HG03139 (cell line): ENCODE data around the gene PARD3.

Source experiments
- ATAC-seq: cut with Tn5 transposase; IDR thresholded peaks from one replicate; pipeline ENCODE4 v1.9.1; 2021; ENCODE audit not compliant: unreplicated experiment

PARD3 gene

DNA sequence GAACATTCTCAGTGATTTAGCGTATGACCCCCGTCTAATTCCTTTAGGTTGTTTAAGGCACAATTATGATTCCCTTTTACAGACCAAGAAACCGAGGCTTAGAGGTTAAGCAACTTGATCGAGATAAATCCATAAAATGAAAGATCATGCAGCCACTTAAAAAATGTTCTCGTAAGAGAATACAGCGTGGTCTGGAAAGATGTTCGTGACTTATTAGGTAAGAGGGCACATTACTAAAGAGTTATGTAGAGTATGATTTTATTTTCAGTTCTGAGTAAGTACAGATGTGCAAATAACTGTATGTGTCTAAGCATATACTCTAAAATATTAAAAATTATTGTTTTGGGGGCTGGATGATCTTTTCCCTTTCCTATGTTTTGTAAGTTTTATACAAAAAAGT, 575.1 kb downstream of the PARD3 start:
- ATAC-seq: no peak

DNA sequence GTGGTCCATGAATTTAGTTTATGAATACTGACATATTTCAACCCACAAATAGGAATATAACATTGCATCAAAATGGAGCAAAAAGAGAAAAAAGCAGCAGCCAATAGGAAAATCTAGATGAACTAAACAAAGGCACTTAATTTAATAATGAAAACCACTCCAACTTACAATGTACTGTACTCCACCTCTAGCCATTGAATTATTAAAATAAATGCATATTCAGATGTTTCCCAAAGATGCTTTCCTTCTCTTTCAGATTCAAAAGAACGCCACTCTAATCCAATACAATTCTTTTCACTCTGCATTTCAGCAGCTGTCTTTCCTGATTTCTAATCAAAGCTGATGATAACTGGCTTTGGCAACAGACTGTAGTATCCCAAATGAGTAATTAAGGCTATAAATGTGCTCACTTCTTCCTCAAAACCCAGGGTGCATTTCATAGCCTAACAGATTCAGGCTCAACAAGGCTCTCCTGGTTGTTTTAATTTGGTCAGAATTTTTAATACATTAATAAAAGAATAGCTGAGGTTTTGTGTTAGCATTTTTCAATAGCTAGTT, 577.1 kb downstream of the PARD3 start:
- no peak for ATAC-seq

DNA sequence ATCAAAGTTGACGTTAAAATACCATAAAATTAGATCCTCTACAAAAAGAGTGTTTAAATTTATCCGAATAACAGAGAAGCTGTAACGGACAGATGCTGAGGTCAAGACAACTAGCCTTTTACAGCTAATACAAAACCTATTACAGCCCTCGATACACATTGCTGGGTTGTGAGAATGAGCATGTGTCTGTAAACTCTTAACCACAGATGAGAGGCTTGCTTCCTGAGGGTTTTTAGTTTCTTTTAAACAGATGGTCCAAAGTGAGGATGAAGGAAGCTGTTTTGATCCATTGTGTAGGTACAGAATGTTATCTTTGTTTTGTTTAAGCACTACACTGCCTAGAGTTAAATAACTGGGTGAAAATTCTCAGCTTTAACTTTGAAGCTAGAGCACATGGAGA, 578.2 kb downstream of the PARD3 start:
- no peak for ATAC-seq

DNA sequence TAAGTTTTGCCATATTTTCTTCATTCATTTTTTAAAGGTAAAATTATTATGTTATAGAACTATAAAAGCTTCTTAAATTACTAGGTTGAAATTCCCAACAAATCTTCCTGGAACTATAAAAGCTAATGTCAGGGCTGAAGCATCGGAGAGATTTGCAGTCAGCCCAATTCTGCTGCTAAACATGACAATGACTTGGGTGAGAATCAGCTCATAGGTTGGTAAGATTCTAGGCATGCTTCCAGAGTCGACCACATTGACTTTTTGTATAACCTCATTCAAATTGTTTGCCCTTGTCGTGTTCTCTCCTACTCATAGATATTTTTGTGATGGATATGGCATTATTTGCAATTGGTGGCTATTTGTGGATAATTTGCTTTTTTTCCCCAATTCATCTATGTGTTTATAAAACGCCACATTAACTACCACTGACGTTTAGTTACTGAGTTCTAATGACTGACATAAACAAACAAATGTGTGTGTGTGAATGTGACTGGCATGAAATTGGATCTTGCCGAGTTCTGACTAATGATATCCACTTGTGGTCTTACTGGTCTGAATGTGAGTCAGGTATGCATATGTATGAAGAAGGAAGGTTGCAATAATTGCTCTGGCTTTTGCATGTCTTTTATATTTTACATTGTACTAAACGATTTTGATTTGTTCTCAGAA, 579.8 kb downstream of the PARD3 start:
- no peak for ATAC-seq

DNA sequence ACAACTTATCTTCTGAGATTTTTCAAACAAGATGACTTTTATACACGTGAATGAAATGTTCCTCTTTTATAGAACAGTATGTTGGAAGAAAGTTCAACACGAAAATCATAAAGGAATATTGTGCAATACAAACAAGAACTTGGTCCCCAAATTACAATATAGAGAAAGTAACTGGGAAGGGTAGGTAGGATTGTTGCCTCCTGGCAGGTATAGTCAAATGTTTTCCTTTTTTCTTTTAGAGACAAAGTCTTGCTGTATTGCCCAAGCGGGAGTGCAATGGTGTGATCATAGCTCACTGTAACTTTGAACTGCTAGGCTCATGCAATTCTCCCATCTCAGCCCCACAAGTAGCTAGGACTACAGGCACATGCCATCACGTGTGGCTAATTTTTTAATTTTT, 582.6 kb downstream of the PARD3 start:
- no peak for ATAC-seq

DNA sequence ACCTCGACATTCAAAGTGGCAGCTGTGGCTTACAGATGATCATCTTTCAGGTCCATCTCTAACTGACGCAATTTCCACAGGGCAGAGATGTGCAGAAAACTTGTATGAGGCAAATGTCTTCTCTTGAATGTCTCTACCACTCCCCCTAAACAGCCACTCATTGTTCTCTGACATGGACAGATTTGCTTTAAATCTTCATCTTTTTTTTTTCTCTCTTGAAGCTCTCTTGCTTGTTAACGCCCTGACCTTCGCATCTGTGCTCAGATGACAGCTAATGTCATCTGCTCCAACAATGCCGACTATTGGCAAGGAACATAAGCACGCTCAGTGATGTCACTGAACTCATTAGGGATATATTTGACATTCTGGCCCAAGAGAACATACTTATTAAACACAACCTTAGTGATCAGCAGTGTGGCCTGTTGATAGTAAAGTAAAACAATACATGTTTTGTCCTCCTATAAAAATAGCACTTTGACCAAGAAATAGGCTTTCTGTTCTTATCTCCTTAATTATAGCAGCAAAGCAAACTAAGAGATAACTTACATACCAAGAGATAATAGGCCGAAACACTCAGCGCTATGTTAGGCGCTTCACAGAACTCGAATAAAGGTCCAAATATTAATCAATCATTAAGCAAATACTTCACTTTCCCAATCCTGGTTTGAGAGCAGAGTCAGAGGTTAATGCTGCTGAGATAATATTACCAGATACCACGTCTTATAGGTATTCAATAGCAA, 583.5 kb downstream of the PARD3 start:
- no peak for ATAC-seq

DNA sequence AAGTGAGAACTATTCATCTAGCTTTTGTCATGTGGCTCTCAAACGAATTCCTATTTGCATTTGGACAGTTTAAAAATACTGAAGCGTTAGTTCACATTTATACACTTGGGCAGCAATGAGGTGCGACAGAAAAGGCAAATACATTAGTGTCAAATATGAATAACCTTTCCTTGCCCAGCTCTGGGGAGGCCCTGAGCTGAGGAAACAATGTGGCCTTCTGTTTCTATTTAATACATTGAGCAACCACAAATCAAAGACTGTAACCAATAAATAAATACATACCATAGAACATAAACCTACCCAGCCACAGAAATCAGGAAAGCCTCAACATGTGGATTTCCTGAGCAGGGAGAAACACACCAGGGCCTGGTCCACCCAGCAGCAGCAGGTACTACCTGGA, 585.2 kb downstream of the PARD3 start:
- no peak for ATAC-seq

DNA sequence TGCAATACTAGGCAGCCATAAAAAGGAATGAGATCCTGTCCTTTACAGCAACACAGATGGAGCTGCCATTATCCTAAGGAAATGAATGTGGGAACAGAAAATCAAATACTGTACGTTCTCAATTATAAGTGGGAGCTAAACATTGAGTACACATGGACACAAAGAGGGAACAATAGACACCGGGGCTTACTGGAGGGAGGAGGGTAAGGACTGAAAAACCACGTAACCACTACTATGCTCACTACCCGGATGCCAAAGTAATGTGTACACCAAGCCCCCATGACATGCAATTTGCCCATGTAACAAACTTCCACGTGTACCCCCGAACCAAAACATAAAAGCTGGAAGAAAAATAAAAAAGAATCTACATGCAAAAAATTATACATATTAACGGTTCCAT, 587.0 kb downstream of the PARD3 start:
- ATAC-seq: no peak

DNA sequence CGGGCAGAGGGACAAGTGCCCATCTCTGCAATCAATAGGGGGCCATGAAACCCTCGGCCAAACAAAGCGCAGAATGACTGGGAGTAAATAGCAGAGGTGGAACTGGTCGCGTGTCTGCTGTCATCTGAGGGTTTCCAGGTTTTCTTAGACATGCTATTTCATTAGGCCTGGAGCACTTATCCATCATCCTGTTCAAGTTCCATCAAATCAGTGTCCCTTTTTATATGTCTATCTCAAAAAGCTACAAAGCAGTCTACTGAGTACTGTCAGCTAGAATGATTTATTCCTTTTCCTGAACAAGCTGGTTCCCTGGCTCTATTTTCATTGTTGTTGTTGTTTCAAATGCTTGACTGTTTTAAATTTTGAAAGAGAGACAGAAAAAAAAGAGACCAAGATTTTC, 590.5 kb downstream of the PARD3 start:
- ATAC-seq: no peak

DNA sequence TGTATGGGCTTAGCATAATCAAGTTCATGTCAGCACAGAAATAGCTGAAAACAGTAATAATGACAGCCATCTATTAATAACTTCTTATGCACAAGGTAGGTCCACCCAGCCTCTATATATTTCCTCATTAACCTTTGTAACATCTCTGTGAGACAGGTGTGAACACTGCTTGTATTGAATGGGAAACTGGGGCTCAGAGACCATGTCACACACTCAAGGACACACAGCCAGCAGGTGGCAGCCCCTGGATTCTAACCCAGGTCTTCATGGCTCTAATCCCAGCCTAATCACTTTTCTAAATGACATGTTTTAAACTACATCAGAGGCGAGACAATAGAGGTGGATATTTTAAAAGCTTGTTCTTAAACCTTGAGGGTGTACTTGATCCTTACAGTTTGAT, 591.4 kb downstream of the PARD3 start:
- no peak for ATAC-seq

DNA sequence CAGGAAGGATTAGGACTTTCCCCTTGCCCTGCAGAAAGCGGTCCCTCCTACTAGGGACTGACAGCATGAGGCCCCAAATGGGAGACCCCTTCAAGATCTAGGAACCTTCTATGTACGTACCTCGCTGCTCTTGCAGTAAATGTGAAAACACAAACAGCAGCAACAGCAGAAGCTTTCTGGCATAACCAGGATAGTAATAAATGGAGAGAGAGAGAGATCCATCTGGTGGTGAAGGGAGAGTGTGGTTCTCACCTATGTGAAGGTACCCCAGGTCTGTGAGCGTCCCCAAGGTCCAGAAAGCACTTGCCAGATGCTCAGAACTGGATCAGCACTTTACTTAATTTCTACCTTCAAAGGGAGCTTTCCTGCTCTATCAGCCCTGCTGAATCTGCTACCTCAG, 592.7 kb downstream of the PARD3 start:
- ATAC-seq: no peak

DNA sequence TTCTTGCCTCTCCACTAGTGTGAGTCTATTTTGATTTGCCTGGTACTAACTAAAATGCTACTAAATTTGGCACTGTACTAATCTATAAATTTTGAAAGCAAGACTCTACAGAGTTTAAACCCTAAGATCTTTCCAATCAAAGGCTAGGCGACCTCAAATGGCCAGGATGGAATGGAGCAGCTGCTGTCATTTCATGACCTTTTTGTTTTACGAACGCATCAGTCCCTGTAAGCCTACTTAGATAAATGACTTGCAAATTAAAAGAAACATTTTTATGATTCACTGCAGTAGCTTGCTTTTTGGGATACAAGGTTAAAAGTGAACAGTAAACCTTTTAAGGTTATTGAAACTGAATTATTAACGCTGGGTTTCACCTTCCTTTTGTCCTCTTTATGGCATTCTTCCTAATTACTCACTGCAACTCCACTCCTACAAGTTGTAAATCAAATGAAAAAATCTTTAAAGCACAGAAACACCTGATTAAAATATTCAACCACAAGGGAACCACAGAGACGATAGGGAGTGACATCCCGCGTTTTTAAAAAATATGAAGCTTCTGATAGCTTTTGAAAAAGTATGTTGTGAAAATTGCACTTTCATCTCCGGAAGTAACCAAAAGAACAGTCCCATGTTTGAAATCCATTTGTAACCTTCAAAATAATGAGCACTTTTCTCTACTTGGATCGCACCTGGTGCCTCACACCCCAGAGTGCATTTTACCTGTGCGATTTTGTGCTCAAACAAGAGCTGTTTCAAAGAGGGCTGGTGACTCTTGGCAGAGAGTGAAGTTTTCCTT, 595.1 kb downstream of the PARD3 start:
- ATAC-seq: no peak

DNA sequence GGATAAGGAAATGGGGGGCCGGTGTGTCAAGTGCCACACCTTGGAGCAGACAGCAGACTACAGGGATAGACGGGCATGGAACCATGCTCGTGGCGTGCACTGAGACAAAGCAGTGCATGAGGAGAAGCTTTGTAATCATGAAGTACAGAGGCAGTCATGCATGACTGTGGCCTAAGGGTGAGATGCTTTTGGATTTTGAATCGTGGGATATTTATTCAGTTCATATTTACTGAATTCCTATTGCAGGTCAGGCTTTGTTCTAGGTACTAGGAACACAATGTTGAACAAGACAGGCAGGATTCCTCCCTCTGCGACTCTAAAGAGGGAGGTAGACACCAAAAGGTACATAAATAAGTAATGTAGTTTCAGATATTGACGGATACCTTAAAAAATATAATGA, 597.6 kb downstream of the PARD3 start:
- no peak for ATAC-seq

DNA sequence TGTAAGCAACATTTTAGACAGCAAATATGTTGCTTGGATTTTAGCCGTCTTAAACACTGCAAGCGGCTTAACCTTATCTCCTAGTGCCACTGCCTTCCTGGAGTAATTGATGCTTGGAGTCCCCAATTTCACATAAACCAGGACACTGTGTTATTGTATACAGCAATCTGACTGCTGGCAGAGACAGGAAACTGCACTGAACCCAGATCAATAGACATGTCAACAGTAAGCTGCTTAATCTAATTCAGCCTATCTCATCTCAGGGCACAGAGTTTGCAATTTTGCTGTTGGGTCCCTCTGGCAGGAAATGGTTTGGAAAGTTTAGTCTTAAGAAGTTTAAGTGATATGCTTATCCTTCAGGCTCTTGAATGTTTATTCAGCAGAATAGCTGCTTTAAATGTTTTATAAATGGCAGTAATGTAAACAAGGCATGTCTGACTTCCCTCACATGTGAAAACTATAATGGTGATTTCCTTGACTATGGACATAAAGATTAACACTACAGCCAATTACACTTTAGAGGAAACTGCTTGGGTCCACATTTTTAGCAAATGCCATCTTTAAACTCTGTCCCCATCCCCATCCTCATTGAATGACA, 598.6 kb downstream of the PARD3 start:
- no peak for ATAC-seq

DNA sequence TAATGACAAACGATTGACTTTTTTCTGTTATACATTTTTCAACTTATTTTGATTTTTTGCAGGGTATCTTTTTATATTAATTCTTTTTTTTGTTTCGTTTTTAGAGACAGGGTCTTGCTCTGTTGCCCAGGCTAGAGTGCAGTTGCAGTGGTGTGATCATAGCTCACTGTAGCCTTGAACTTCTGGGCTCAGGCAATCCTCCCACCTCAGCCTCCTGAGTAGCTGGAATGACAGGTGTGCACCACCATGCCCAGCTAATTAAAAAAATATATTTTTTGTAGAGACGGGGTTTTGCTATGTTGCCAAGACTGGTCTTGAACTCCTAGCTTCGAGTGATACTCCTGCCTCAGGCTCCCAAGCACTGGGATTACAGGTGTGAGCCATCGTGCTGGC, 601.3 kb downstream of the PARD3 start:
- ATAC-seq: no peak

DNA sequence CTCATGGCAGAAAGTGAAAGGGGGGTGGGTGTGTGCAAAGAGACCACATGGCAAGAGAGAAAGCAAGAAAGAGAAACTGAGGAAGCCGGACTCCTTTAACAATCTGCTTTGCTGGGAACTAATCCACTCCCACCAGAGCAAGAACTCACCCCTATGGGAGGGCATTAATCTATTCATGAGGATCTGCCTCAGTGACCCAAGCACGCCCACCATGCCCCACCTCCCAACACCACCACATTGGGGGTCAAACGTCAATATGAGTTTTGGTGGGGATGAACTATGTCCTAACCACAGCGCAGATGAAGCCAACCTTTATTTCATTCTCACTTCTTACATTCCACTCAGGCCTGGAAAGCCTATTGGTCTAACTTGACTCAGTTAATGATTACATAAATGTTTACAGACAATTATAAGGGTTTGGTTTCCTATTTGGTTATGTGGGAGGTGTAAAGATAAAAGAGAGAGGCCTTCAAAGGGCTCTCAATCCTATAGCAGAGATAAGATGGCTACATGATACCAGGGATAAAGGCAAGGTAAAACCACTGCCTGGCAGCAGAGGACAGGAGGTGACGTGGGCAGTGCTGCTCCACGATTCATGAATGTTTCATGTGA, 601.8 kb downstream of the PARD3 start:
- no peak for ATAC-seq

DNA sequence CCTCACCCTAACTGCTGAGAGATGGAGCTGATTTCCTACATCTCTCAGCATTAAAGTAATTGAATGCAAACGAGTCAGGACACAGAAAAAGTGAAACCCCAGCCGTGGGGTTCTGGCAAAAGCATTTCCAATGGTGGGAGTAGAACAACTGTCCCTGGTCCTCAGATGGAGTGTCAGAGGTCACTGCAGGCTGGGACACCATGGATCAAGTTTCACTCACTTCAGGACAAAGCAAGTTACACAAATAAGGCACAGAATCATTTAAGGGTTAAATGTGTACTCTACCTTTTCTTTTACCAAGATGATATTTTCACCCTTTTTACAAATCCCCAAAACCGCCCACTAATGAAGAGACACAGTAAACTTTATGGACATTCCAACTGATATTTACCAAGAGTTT, 607.8 kb downstream of the PARD3 start:
- ATAC-seq: no peak

DNA sequence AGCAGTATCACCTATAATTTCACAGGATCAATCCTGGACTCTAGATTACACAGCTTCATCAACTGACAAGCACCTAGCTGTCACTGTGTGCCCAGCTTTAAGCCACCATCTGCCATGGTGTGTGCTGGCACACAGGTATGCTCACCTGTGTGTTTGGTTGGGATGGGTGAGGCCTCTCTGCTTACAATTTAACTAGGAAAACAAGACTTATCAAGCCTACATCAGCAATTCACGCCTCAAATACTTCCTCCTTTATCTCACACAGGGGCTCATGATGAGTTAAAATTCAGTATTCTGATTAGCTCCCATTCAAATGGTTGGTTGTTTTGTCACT, 608.2 kb downstream of the PARD3 start:
- ATAC-seq: no peak

DNA sequence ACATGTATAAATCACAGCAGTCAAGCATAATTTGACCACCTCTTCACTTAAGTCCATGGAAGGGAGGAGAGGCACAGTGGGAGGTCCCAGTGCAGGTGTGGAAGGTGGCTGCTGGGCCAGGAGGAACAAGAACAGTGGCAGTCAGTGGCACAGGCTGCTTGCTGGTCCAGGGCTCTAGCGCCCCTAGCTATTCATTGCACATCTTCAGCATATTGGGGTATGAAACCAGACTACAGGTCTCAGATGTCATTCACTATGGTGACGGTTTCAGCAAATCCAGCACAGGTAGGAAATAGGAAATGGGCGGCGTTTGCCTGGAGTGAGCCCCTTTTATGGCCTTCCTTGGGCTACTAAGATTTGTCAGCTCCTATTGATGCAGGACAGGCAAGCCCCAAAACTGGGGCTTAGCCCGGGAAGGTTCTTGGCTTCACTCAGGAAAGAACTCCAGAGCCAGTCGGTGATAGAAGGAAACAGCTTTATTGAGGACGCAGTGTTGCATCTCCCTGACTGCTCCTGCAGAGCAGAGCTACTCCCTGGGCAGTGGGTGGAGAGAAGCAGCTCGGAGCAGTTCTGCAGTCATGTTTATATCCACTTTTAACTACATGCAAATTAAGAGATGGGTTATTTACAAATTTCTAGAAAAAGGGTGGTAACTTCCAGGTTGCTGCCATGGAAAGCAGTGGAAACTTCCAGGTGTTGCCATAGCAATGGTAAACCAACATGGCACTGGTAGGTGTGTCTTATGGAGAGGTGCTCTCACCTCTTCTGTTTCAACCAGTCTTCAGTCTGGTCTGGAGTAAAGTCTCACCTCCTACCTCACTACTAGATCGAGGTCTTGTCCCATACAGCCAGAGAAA, 608.8 kb downstream of the PARD3 start:
- ATAC-seq: no peak

DNA sequence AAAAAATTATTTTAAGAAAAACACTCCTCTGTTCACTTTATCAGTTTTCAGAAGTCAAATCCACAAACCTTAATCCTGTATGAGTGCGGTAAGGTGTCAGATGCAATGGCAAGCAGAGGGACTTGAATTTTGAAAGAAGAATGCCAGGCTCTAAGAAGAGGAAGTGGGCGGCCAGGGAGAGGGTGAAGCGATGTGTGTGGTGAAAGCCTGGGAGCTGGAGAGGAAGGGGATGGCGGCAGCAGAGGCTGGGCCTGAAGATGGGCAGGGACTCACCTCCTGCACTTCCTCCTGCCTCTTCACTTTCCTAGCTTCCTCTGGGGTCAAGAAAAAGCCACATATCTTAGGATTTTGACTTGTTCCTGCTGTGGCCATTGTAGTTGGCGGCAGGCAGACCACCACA, 609.6 kb downstream of the PARD3 start:
- no peak for ATAC-seq
